UCSD-AML1 (cell line): ENCODE results near the gene SRD5A3.
"Not testable (repeated sequence)": the region's sequence is repeated elsewhere in the genome, so short reads cannot be mapped to it uniquely, and the experiment has no call there.

ENCODE experiments used
- DNase-seq: peaks from one replicate; lab custom pipeline; 2025; ENCODE audit not compliant: unreplicated experiment; lab: John Stamatoyannopoulos, UW

Gene SRD5A3

DNA sequence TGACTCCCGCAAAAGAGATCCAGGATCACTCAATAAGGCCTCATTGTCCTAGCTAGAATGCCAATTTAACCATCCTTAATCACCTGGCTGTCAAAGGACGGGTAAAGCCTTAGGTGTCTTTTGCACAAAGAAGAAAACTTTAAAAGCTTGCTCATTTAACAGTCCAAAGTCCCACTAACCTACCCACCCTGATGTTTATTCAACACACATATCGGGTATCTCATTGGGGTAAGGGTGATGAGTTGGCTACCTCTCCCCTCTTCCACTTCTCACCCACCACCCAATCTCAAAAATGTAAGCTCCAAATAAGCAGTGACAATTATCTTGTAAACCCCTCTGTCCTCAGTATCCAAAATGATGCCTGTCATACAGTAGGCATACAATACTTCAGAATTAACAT lies 988 bp upstream of the SRD5A3 start:
- no peak for DNase-seq

DNA sequence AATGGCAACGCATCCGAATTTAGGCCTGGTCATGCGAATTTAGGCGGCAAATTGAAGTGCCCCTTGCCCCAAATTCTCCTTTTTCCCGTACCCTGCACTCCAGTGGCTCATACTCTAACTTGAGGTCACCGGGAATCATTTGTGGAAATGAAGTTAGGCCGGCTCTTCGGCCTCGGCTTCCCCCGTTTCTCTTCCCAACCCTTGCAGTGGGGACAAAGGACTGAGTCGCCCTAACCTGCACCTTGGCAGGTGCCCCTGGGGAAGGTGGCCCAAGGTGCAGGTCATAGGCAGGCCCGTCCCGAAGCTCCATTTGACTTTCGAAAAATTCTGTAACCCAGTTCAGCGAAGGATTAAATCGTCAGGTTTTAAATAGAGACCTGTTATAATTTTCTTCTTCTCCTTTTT lies 811 bp downstream of the SRD5A3 start:
- DNase-seq = no peak

DNA sequence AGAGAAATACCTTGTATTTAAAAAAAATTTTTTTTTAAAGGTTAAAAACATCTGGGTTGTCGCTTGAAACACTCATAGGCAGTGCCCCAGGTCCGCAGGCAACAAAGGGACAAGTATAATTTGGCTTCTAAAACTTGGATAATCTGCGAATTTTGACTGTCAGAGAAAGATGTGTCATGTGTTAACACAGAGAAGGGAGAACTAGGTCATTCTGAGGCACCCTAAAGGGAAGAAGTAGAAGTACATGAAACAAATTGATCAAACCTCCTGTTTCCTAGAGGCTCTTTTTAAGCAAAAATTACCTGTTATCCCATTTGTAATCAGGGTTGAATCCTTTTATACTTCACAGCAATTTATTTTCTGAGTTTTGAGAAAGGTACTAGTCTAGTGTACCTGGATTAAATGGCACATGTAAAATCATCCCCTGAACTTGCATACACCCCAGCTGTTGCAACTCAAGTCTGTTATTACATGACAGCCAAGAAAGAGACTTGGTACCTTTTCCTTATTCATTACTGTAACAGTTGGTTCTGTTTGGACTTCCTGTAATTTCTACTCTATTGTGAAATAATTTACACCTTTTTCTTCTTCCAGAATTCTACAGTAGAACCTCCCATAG lies 1.7 kb downstream of the SRD5A3 start:
- no peak for DNase-seq

DNA sequence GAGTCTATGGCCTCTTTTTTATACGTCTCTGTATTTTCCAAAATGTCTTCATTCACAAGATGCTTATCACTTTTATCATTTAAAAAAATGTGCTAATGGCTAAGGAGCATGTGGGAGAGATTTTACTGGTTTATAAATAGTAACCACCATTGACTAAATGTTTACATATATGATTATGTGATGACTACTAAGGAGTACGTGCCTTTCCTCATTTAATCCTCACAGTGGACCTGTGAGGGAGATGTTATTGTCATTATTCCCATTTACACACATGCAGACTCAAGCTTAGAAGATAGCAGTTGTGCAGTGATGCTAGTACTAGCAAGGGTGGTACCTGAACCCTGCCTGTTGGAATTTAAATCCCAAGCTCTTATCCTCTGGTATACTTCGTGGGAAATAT lies 2.4 kb downstream of the SRD5A3 start:
- DNase-seq = no peak

DNA sequence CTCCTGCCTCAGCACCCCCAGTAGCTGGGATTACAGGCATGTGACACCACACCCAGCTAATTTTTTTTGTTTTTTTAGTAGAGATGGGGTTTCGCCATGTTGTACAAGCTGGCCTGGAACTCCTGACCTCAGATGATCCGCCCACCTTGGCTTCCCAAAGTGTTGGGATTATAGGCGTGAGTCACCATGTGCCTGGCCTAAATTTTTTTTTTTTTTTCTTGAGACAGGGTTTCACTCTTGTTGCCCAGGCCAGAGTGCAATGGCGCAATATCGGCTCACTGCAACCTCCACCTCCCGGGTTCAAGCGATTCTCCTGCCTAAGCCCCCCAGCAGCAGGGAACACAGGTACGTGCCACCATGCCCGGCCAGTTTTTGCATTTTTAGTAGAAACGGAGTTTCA lies 4.8 kb downstream of the SRD5A3 start:
- DNase-seq = not testable (repeated sequence)

DNA sequence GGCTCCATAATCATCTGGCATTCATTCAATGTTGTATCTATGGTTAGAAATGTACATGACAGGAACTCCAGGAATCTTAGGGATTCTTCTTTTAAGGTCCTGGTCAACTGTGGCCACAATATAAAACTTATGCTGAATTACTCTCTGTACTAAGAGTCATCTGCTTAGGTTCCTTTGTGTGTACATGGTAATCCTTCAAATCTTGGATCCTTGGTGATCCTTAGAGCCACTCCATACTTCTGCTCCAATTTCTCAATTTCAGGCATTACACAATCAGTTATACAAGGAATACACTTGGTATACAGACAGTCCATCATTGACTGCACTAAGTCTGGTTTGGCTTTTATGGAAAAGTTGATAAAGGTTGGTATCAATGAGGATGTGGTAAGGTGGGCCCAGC lies 5.8 kb downstream of the SRD5A3 start:
- no peak for DNase-seq

DNA sequence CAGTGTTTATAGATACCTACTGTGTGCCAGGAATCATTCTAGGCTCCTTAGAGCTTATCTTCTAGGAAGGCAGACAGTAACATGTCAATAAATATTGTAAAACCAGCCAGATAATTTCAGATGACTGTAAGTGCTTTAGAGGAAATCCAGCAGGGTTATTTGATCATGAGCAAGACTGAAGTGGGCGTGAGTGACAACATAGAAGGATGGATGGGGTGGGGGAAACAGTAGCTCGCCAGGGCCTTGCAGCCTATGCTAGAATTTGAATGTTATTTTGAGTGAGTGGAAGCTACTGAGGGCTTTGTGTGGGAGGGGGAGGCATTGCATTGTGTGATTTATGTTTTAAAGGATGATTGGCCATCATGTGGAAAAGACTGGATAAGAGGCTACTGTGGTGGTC lies 6.7 kb downstream of the SRD5A3 start:
- DNase-seq = no peak

DNA sequence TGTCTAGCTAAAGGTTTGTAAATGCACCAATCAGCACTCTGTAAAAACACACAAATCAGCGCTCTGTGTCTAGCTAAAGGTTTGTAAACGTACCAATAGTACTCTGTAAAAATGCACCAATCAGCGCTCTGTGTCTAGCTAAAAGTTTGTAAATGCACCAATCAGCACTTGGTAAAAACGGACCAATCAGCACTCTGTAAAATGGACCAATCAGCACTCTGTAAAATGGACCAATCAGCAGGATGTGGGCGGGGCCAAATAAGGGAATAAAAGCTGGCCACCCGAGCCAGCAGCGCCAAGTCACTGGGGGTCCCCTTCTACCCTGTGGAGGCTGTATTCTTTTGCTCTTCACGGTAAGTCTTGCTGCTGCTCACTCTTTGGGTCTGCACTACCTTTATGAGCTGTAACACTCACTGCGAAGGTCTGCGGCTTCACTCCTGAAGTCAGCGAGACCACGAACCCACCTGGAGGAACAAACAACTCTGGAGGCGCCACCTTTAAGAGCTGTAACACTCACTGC lies 7.2 kb downstream of the SRD5A3 start:
- DNase-seq = not testable (repeated sequence)

DNA sequence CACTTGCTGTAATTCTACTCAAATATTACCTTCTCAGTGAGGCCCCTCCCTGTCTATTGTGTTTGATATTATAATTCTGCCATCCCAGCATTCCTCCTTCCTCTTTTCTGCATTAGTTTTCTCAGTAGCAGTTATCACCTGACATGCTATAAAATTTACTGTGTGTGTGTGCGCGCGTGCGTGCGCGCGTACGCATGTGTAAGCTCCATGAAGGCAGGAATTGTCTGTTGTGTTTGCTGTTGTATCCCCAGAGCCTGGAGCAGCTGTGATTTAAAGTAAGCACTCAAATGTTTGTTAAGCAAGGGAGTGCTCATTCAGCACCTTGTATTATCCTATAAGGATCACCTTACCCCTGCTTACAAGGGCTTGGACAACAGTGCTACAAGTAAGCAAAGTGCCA lies 8.6 kb downstream of the SRD5A3 start:
- DNase-seq = no peak

DNA sequence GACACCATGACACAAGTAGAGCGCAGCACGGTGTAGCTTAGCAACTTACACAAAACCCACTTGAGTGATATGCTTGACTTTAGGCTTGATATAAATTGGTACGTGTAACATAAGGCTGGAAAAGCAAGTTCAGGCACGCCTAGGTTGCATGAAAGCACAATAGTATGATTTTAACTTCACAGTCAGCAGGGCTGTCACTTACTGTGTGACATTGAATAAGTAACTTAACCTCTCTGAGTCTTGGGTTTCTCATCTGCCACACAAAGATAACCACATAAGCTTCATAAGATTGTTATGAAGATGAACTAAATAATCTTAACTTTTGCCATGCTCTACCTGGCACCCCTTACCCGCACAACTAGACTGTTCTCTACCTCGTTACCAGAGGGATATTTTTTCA lies 9.5 kb downstream of the SRD5A3 start:
- DNase-seq = no peak

DNA sequence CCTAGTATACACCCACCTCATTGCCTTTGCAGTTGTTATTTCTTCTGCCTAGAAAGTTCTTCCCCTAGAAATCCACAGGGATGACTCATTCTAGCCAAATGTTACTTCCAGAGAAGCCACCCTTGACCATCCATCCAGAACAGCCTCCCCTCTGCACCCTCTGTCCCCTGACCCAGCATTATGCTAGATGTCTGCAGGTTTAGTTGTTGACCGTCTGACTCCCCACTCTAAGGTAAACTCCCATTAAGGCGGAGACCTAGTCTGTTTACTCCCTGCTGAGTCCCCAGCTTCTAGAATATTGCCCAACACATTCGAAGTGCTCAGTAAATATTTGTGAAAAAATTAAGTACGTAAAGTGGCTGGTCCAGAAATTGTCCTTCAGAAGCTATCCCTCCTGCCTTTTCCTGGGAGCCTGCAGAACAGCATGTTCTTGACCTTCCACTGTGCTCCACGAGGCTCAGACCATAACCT lies 11.0 kb downstream of the SRD5A3 start:
- DNase-seq = no peak

DNA sequence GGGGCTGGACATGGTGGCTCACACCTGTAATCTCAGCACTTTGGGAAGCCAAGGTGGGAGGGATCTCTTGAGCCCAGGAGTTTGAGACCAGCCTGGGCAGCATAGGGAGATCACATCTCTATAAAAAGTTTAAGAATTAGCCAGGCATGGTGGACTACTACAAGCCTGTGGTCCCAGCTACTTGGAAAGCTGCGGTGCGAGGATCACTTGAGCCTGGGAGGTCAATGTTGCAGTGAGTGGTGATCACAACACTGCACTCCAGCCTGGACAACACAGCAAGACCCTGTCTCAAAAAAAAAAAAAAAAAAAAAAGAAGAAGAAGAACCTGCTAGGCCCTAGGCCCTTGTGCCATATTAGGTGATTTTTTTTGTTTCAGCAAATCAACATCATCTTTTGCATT lies 12.2 kb downstream of the SRD5A3 start:
- no peak for DNase-seq

DNA sequence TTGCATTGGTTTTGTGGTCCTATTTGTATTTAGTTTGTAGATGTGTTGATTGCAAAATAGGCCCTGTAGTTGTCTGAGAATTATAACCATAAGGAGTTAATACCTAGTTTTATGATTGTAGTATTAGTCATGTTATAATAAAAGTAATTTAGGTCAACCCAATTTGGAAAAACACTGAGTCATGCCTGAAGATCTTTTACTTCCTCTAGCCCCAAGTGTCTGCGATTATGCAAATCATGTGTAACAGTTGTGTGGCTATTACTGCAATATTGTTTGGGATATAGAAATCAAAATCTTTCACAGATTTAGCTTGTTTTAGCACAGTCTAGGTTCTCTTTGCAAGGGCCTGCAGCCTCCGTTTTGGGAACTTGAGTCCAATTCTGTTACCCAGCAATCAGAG lies 12.6 kb downstream of the SRD5A3 start:
- DNase-seq = no peak

DNA sequence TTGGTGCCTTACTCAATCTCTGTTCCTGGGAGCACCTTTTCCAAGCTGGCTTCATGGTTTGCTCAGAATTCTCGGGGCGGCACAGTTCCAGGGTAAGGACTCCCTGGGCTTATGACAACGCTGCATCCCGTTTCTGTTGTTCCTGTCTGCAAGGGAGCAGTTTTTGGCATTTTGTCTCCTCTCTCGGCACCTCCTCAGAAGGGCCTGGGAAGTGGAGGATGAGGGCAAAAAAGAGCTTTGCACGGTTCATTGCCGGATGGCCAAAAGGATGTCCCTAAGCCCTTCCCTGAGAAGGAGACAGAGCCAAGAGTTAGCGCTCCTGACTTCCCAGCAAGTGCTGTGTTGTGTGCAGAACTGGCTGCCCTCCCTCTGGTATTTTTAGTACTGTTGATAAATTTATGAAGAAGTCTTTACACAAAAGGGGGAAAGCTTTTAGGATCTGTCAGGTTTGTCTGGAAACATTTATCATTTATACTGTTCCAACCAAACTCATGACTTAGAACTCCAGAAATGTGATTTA lies 13.4 kb downstream of the SRD5A3 start:
- DNase-seq = no peak

DNA sequence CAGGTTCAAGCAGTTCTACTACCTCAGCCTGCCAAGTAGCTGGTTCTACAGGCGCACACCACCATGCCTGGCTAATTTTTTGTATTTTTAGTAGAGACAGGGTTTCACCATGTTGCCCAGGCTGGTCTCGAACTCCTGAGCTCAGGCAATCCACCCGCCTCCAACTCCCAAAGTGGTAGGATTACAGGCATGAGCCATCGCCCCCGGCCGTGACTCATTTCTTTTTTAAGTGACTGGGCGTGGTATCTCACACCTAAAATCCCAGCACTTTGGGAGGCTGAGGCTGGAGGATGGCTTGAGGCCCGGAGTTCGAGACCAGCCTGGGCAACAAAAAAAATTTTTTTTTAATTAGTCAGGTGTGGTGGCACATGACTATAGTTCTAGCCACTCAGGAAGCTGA lies 16.9 kb downstream of the SRD5A3 start:
- DNase-seq = not testable (repeated sequence)

DNA sequence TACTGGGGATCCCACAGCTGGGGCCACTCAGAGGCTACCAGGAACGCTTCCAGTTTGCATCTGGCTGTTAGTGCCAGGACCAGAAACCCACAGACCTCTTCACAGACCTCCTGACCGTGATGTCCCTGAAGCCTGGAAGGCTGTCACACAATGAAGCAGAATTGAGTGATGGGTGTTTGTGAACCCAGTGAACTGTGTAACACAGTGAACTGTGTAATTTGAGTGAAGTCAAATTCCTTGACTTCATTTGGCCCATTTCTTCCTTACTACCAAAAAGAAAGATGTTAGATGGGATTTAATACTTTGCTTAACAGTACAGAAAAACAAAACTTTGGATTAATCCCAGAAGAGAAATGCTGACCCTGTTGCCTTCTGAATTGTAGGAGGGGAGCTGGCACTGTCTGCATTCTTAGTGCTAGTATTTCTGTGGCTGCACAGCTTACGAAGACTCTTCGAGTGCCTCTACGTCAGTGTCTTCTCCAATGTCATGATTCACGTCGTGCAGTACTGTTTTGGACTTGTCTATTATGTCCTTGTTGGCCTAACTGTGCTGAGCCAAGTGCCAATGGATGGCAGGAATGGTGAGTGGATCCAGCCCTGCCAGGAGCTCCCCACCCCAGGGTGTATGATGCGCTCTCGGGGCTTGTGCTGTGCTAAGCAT lies 17.8 kb downstream of the SRD5A3 start:
- no peak for DNase-seq

DNA sequence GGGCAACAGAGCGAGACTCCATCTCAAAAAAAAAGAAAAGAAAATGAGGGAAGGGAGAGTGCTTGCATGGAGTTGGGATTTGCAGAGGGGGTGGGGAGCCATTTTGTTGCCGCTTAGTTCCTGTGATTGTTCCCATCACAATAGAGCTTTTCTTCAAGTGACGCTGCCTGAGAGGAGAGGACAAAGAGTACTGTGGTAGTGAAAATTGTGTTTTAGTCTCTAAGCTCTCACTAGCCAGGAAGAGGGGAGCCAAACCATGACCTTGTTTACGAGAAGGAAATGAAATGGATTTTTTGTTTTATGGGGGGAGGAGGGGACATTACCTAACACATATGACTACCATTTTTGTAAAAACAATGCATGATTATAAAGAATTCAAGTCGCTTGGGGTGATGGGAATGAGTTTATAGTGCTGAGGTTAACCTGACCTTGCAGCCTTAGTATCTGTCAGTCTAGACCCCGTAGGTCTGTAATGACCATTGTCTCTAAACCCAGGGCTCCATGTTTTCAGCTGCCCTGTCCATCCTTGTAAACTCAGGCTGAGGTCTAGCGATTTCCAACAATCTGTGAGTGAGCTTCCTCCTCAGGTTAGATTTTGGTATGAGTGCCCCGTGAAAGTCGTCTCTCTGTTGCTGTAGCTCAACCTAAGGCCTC lies 18.8 kb downstream of the SRD5A3 start:
- no peak for DNase-seq

DNA sequence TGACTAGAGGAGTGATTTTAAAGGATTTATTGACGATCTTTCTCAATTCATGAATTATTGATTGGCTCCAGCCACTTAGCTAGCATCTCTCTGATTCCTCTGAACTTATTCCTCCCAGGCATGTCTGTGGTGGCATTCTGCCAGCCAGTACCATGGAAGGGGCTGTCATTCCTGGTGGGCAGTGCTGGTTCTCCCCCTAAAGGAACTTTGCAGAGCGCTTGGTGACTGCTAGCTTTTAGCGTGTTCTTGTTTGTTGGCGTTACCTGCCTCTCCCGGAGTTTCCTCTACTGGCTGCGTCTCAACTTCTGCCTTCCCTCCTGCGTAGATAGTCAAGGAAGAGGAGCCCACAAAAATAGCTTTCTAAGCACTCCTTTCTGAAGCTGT lies 19.3 kb downstream of the SRD5A3 start:
- DNase-seq = no peak

DNA sequence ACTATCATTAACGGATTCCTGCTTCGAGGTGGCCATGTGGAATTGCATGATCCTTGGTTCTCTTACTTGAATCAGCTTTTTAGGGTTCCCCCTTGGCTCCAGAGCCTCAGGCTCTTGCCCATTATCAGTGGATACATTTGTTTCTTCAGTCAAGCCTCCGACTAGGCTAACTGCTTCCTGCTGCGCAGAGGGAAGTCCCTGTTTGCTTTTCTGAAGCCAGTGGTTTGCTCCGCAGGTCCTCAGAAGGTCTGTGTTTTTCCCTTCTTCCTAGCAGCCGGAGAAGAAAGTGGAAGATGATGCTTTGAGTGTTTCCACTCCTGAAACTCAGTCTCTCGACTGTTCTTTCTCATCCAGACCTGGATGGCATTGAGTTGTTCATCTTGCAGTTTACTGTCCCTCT lies 20.6 kb downstream of the SRD5A3 start:
- no peak for DNase-seq

DNA sequence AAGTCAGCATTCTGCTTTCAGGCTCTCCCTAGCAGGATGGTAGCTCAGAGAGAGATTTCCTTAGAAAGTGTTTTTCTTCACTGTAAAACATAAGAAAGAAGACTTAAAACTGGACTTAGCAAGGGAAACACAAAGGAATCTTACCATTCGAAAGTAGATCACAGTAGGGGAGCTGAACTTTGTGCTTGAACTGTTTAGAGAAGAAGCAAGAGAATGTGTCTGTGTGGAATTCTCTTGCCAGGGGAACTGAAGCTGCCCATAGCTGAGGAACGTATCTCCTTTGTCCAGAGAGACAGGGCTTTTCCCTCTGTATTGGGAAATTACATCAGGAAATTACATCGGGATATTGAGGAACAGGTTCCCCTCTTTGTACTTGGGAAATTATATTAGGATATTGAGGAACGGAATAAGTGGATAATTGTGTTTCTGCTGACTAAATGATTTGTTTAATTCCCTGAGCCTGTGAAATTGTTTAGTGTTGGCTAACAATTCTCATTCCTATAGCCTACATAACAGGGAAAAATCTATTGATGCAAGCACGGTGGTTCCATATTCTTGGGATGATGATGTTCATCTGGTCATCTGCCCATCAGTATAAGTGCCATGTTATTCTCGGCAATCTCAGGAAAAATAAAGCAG lies 21.2 kb downstream of the SRD5A3 start:
- DNase-seq = no peak

DNA sequence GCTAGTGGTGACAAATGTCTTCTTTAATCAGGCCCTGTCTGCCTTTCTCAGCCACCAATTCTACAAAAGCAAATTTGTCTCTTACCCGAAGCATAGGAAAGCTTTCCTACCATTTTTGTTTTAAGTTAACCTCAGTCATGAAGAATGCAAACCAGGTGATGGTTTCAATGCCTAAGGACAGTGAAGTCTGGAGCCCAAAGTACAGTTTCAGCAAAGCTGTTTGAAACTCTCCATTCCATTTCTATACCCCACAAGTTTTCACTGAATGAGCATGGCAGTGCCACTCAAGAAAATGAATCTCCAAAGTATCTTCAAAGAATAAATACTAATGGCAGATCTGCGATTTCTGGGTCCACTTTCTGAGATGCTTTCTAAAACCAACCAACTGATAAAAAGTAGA lies 23.9 kb downstream of the SRD5A3 start:
- no peak for DNase-seq

DNA sequence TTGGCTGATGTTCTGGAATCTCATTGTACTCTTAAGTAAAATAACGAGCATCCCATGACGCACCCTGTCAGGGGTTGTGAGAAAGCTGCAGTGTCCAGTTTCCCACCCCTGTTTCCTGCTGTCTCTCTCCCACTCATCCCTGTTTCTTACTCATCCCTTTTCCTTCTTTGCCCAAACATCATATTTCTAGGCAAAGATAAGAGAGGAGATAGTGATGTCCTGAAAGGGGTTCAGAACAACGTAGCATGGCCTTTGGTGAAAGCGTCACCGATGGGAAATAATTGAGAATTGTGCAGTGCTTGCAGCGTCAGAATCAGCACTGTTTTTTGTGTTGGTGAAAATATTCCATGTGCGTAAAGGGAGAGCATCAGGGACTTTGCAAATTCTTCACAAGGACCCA lies 26.2 kb downstream of the SRD5A3 start:
- DNase-seq = no peak
